Loucy (cell line): ENCODE measurements around the gene DENND4B.

ENCODE experiments used
- H2AFZ ChIP-seq: fragments of 200-600 bp; sonication (generic); 2 replicates; pipeline ENCODE4 v1.6.0; 2016; ENCODE audit warnings: antibody characterized with exemption, mild to moderate bottlenecking, low read length, moderate library complexity
- H3F3A ChIP-seq: fragments of 200-600 bp; 2 replicates; pipeline ENCODE4 v1.6.0; 2016; ENCODE audit warnings: antibody characterized with exemption, low read depth, mild to moderate bottlenecking
- H3K27me3 ChIP-seq: fragments of 200-600 bp; sonication (generic); 2 replicates; pipeline ENCODE4 v1.6.1; 2014; ENCODE audit warnings: low read length, mild to moderate bottlenecking; ENCODE audit not compliant: insufficient read depth, poor library complexity, severe bottlenecking
- H3K36me3 ChIP-seq: fragments of 200-600 bp; sonication (generic); 2 replicates; pipeline ENCODE4 v1.6.1; 2016; ENCODE audit warnings: low read length; ENCODE audit not compliant: insufficient read depth
- H3K4me1 ChIP-seq: fragments of 200-600 bp; sonication (generic); 2 replicates; pipeline ENCODE4 v1.5.1; 2014; ENCODE audit warnings: low read length, mild to moderate bottlenecking; ENCODE audit not compliant: insufficient read depth, poor library complexity, severe bottlenecking
- H3K4me2 ChIP-seq: fragments of 200-600 bp; sonication (generic); 2 replicates; pipeline ENCODE4 v1.6.0; 2014; ENCODE audit warnings: antibody characterized with exemption, low read length, low read depth, mild to moderate bottlenecking; ENCODE audit not compliant: poor library complexity, severe bottlenecking
- H3K4me3 ChIP-seq: fragments of 200-600 bp; sonication (generic); 2 replicates; pipeline ENCODE4 v1.5.1; 2014; ENCODE audit warnings: low read length, mild to moderate bottlenecking, mixed read lengths; ENCODE audit not compliant: poor library complexity, severe bottlenecking
- H3K79me2 ChIP-seq: fragments of 200-600 bp; sonication (generic); 2 replicates; pipeline ENCODE4 v1.6.1; 2014; ENCODE audit warnings: low read length; ENCODE audit not compliant: insufficient read depth
- H3K9ac ChIP-seq: fragments of 200-600 bp; sonication (generic); 2 replicates; pipeline ENCODE4 v1.6.0; 2014; ENCODE audit warnings: mild to moderate bottlenecking, low read depth, low read length, moderate library complexity; ENCODE audit not compliant: poor library complexity, severe bottlenecking
- H3K9me2 ChIP-seq: fragments of 200-600 bp; sonication (generic); replicated peaks from 2 replicates; pipeline ENCODE4 v1.6.1; 2016; ENCODE audit warnings: low read depth, low read length, mixed read lengths
- H3K9me3 ChIP-seq: fragments of 200-600 bp; sonication (generic); 2 replicates; pipeline ENCODE4 v1.6.1; 2014; ENCODE audit warnings: mild to moderate bottlenecking, antibody characterized with exemption, low read length, low read depth; ENCODE audit not compliant: insufficient read depth
- H4K20me1 ChIP-seq: fragments of 200-600 bp; sonication (generic); 2 replicates; pipeline ENCODE4 v1.6.0; 2014; ENCODE audit warnings: antibody characterized with exemption, low read length, mild to moderate bottlenecking; ENCODE audit not compliant: insufficient read depth, poor library complexity, severe bottlenecking
- CTCF ChIP-seq: fragments of 200-600 bp; sonication (generic); conservative IDR thresholded peaks from 2 replicates; pipeline ENCODE4 v1.5.1; 2014; ENCODE audit warnings: mild to moderate bottlenecking, antibody characterized with exemption, low read length
- EZH2phosphoT487 ChIP-seq: fragments of 200-600 bp; IDR thresholded peaks from 2 replicates; pipeline ENCODE4 v1.6.1; 2018; ENCODE audit warnings: antibody characterized with exemption, mild to moderate bottlenecking, moderate library complexity, borderline replicate concordance

DENND4B gene

DNA sequence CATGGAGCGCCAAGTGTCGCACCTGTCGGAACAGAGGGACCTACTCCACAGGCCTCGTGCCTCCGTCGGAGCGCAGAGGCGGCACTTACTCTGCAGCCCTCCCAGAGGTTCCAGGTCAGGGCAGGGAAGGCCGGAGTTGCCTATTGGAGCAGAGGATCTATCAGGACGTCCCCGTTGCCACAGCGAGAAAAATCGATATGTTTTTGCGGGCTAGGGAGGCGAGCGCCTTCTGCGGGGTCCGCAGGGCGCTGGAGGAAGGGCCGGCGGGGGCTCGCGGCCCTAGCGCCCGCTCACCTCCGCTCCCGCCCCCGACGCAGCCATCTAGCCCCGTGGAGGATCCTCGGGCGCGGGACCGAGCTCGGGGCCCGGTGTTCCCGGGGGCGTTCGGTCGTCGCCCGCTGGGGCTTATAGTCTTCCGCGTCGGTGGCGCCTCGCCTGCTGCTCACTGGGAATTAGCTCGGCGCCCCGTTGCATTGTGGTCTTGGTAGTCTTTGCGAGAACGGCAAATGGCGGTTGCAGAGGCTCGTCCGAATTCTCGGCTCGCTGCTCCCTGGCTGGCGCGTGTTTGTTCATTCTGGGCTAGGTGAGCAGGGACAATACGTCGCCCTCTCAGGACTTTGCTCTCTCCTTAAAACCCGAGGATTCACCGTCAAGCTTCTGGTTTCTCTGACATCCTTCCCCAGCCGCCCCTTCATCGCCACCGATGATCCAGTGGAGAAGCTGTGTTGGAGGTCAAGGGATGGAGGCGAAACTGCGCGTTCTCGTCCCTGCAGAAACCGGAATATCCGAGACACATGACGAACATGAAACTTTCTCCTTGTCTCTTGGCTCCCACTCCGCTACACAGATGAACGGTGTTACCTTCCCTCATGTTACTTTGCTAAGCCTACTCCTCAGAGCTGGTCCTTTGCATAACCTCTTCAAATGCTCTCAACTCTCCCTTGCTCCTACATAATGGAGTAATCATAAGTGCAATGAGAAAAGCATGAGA is 31.0 kb upstream of the DENND4B start, which contains the start of gene JTB:
JTB (minus strand) TSS at position 425 of the 991 bp plus-strand sequence; CDS start at position 3, 422 bp downstream.
- Histone ChIP-seq H3K4me1 (peaks cover 21% of the 10 kb centered on the region), H3K9me2 (no peaks in the 10 kb centered on the region), H3K9me3 (no peaks in the 10 kb centered on the region), H3K27me3 (no peaks in the 10 kb centered on the region), H3K36me3 (peaks cover 12% of the 10 kb centered on the region; the same call in 1 of the 2 replicates), H2AFZ (peak within 1 kb of the TSS; percentile 96), H3K4me3 (peak within 1 kb of the TSS; percentile 98), H3K9ac (peak within 1 kb of the TSS; percentile 96), H4K20me1 (peaks cover 8% of the 10 kb centered on the region), H3F3A (no peaks in the 10 kb centered on the region), H3K4me2 (peak within 1 kb of the TSS; percentile 78), H3K79me2 (peaks cover 31% of the 10 kb centered on the region)
- TF ChIP-seq EZH2phosphoT487, result no peak
- TF ChIP-seq CTCF, result no peak

- Histone ChIP-seq H3K36me3 (peaks cover 12% of the 10 kb centered on the region; the same call in 1 of the 2 replicates), H2AFZ (peak overlapping the region; percentile 96)
Measured at GRCh38 chr1:153976819-153977249, 30.3 kb upstream of the DENND4B start.

GRCh38 chr1:153973525-153973924 is 27.0 kb upstream of the DENND4B start:
- no peak for TF ChIP-seq CTCF
- no peak for TF ChIP-seq EZH2phosphoT487
- peaks cover 12% of the 10 kb centered on the region; the same call in 1 of the 2 replicates for H3K36me3 ChIP-seq

More at GRCh38 chr1:153976819-153977249, 30.3 kb upstream of the DENND4B start:
- TF ChIP-seq CTCF, result no peak
- TF ChIP-seq EZH2phosphoT487, result no peak
- Histone ChIP-seq H4K20me1 (peaks cover 8% of the 10 kb centered on the region), H3K9ac (peak overlapping the region; percentile 96), H3K4me1 (peaks cover 25% of the 10 kb centered on the region), H3F3A (no peaks in the 10 kb centered on the region), H3K27me3 (no peaks in the 10 kb centered on the region), H3K4me3 (peak overlapping the region; percentile 98), H3K4me2 (peak overlapping the region; percentile 78), H3K9me2 (no peaks in the 10 kb centered on the region), H3K79me2 (peaks cover 31% of the 10 kb centered on the region), H3K9me3 (no peaks in the 10 kb centered on the region)

More at GRCh38 chr1:153973525-153973924, 27.0 kb upstream of the DENND4B start:
- H4K20me1 ChIP-seq, result peaks cover 8% of the 10 kb centered on the region
- peaks cover 42% of the 10 kb centered on the region for H3K79me2 ChIP-seq
- no peaks in the 10 kb centered on the region for H3K27me3 ChIP-seq
- no peaks in the 10 kb centered on the region for H3K9me2 ChIP-seq
- no peak overlapping the region for H3K9ac ChIP-seq
- no peak overlapping the region for H3K4me3 ChIP-seq
- H3F3A ChIP-seq, result no peaks in the 10 kb centered on the region
- H3K4me1 ChIP-seq, result peaks cover 40% of the 10 kb centered on the region
- H3K4me2 ChIP-seq, result no peak overlapping the region
- H2AFZ ChIP-seq, result no peak overlapping the region
- no peaks in the 10 kb centered on the region for H3K9me3 ChIP-seq
